ENCODE data around the gene COMTD1.
A peak's percentile ranks its signal among the peaks of the same experiment; 100 is the strongest.

The COMTD1 gene

DNA sequence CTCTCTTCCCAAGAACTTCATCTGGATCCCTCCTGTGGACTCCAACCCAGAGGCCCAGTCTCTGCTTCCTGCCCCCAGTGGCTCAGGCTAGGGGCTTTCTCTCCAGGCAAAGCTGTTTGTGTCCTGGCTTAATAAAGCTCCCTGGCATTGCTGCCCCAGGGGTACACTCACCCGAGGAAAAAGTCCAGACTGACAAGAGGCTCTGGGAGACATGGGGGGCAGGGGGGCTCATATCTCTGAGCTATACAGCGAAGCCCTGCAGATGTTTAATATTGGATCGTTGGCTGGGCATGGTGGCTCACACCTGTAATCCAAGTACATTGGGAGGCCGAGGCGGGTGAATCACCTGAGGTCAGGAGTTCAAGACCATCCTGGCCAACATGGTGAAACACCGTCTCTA, 10.7 kb upstream of the COMTD1 start:
- DNase-seq = peak in 1 of 10 donors; percentile 42

DNA sequence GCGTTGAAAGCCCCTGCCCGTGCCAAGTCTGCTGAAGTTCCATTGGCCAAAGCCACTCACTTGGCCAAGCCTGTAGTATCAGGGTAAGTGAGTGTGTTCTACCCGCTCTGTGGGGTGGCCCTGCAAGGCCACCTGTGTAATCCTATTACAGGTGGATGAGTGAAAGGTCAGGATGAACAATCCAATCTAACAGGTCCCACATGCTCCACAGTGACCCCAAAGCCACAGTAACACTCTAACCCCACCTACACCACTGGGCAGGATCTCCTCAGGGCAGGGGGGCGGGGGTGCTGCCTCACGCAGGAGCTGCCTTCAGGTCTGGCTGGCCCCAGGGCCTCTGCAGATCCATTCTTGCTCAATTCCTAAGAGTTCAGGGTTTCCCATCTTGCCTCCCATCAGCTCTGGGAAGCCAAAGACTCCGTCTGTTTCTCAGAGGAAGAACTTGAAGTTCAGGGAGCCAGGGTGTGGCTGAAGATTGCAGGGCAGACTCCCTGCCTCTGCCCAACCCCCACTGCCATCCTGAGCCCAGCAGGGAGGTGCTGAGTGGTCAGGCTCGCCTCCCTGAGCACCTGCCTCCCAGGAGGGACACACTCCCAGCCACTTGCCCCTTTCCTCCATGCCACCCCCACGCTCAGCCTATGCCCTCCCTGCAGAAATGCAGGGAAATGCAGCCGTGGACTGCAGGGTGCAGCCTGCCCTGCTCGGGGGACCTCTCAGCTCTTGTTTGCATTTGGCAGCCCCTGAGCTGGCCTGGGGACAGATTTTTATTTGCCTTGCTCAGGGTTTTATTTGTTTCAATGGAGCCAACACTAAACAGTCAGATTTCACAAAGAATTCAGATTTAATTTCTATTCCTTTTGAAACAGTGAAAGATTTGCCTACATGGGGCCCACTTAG, 9.8 kb upstream of the COMTD1 start:
- DNase-seq = peak in 1 of 10 donors; percentile 41
- intact Hi-C loops (cut with DNase I) = no loop called here

More for the DNA sequence above, 10.7 kb upstream of the COMTD1 start:
- intact Hi-C loops (cut with DNase I) = no loop called here

DNA sequence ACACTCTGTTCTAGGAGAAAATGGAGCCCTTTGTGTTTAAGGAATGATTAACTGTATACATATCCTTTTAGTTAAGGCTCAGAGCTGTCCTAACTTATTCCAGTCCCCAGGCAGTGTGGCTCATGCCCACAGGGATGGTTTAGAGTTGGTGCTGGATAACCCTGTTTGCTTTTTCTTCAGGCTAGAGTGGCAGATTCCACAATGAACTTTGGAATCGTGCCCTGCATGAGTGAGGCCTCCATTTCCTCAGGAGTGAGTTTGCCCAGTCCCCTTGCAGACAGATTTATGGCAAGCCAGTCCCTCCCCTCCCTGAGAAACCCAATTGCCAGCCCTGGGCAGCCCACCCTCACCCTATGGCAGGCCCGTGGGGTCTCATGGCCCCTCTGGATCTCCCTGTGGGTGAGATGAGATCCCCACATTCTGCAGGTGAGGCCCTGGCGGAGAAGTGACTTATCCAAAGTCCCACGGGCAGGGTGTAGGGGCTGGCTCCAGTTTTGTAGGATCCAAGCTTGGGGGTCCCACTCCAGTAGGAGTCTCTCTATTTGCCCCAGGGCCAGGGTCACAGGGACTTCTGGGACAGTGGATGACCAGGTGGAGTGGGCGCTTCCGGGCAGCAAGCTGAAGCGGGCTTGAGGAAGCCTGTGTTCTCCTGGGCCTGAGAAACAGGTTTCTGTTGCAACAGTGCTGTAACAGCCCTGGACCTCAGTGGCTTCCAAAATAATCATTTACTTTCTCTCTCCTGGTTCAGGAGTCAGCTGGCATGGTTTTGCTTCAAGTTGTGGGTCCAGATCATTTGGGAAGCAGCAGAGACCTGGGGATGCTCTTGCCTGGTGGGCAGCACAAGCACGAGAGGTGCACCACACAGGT, 9.0 kb upstream of the COMTD1 start:
- DNase-seq = peak in 1 of 10 donors; percentile 24
- intact Hi-C loops (cut with DNase I) = no loop called here

DNA sequence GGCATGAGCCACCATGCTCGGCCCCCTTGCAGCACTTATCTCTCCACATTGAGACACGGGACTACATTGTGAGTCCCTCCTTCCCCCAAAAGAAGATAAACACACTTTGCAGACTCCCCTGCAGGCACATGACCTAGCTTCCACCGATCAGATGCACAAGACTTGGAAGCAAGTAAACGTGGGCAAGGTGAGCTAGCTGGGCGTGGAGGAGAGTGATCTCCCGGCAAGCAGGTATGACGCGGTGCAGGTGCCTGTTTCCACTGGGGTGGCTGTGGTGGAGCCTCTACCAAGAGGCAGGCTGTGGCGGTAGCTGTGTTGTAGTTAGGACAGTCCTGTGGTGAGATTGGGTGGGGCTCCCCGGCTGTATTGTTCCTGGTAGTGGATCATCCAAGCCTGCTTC, 7.7 kb upstream of the COMTD1 start:
- peak in 1 of 10 donors; percentile 21 for DNase-seq
- intact Hi-C loops (cut with DNase I) = no loop called here

DNA sequence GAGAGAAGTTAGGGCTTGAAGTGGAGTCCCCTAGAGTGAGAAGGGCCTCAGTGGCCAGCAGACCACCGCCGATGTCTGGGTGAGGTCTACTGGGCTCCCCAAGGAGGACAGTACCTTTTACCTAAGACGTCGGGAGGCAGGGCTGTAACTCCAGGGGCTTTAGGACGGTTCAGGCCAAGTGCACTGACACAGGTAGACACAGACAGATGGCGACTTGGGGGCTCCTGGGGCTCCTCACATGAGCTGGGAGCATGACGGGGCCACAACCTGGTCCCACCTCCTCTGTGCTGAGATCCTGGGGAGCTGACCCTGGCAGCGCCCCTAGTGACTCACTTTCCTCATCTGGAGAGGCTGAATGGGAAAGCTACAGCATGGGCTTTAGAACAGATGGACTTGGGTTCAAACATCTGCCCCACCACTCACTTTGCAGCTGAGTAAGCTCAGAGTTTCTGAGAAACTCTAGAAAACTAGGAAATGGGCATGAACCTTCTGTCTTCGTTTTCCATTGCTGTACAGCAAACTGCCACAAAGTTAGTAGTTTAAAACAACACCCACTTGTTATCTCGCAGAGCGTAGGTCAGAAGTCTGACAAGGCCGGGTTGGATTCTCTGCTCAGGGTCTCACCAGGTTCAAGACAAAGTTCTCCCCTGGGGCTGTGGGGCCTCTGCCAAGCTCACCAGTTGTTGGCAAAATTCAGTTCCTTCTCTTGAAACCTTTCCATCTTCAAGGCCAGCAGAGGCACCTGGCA, 4.7 kb upstream of the COMTD1 start:
- peak in 1 of 10 donors; percentile 67 for DNase-seq
- intact Hi-C loops (cut with DNase I) = no loop called here

DNA sequence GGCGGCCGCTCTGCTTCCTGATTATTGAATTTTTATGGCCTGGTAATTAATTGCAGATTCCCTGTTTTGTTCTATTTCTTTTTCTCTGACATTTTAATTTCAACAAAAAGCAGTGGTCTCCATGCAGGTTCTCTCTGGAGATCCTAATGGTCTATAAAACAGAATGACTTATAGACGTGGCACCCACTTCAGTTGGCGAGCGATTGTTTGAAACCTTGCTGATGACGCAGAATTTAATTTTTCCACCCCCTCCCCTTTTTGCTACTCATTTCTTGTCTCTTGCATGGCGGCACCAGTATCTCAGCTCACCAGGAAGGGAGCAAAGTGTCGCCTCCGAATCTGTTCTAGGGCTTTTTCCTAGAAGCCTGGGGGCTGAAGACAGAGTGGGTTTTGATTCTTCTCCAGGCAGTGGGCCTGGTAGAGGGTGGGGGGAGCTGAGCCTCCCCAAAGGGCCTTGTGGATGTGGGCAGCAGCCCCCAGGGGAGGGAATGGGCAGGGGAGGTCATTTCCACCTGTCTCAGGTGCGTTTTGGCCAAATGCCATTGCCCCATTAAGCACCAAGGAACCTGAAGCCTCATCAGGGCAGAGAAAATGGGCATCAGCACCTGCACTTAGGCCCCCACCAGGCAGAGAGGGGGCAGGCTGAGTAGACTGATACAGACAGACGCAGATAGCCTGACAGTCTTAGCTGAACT, 3.5 kb upstream of the COMTD1 start:
- intact Hi-C loops (cut with DNase I) = loop anchor here (2.0 to 10.0 kb wide), 4 partner anchors 234 to 1354 kb away; no protein-coding TSS in a partner anchor
- DNase-seq = no peak

DNA sequence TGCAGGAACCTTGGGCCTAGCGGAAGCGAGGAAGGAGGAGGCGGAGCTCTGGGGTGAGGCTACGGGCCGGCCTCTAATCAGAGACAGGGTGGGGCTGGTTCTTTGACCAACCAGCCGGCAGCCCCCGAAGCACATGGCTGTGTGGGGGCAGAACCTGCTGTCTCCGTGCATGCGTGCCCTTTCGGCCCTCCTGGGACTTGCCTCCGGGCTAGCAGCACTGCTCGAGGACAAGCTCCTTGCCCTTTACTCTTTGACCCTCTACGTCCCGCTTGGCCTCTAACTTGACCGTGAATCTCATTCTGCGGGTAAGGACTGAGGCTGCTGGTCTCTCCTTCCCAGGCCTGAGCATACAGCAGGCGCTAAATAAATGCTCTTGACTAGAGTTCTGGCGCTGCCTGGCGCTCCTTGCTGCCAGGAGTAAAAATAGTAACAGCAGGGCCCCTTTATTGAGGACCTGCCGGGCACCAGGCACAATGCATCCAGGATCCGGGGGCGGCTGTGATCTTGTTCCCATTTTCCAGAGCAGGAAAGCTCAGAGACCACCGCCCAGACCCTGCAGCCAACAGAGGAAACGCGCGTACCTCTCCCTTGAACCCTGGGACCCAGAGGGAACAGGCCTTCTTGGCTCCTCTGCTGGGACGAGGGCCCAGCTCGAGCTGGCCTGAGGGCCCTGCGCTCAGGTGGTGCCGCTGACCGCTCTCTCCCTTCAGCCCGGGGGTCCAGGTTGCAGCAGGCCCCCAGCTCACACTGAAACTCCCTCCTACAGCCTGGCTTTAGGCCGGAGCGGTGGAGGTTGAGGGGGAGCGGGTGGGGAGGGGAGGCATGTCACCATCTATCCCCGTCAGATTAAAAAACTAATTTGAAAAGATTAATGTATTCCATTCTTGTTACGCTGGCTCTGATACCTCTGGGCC, 2.7 kb upstream of the COMTD1 start:
- intact Hi-C loops (cut with DNase I) = loop anchor here (2.0 to 10.0 kb wide), 4 partner anchors 234 to 1354 kb away; no protein-coding TSS in a partner anchor

DNA sequence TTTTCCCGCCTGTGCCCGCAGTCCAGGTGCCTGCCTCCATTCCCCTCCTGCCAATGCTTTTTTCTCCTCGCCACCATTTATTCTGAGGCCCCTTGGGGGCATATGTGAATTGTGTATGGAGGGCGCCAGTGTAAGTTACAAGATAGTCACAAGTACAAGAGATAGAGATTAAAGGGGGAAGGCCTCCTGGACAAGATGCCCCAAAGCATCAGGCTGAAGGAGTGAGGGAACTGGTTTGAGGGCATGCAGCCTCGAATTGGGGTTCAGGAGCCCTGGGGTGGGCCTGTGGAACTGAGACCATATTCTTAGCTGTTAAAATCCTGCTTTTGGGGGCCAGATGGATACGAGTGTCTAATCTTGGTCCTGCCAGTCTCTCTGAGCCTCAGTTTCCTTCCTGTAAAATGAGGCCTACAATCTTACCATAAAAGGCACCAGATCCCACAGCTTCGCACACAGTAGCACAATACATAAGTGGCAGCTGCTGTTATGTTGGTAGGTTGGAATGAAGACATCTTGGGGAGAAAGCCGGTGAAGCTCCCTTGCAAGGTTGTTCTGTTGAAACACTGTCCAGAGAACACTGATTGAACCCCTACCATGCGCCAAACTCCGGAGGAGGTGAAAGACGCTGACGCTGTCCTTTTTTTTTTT, 545 bp upstream of the COMTD1 start:
- DNase-seq = no peak
- intact Hi-C loops (cut with DNase I) = loop anchor here (5.0 to 10.0 kb wide), 3 partner anchors 232 to 1352 kb away; no protein-coding TSS in a partner anchor

More for the DNA sequence above, 2.7 kb upstream of the COMTD1 start:
- no peak for DNase-seq

DNA sequence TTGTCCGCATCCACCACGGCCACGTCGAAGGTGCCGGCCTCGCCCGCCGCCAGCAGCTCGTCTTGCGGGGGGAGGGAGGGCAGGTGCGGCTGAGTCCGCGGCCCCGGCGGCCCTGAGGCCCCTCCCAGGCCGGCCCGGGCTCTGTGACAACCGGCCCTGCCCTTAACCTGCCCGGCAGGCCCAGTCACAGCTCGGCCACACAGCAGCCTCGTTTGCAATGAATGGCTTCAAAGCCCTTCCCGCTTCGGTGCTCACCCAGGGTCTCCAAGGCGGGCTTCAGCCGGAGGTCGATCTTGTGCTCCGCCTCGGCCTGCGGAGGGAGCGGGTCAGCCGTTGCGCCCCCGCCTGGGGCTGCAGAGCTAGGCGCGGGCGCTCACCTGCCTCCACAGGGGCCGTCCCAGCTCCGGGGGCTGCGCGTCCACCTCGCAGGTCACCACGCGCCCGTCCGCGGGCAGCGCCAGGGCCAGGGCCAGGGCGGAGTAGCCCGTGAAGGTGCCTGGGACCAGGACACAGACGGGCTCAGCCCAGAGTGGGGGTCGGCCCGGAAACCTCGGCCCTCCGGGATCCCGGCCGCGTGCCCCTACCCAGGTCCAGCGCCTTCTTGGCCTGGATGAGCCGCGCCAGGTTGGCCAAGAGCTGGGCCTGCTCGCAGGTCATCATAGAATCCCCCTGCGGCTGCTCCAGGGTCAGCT, 928 bp downstream of the COMTD1 start:
- intact Hi-C loops (cut with DNase I) = loop anchor here (5.0 to 10.0 kb wide), 4 partner anchors 123 to 1350 kb away; partner anchors contain the start of gene SAMD8

DNA sequence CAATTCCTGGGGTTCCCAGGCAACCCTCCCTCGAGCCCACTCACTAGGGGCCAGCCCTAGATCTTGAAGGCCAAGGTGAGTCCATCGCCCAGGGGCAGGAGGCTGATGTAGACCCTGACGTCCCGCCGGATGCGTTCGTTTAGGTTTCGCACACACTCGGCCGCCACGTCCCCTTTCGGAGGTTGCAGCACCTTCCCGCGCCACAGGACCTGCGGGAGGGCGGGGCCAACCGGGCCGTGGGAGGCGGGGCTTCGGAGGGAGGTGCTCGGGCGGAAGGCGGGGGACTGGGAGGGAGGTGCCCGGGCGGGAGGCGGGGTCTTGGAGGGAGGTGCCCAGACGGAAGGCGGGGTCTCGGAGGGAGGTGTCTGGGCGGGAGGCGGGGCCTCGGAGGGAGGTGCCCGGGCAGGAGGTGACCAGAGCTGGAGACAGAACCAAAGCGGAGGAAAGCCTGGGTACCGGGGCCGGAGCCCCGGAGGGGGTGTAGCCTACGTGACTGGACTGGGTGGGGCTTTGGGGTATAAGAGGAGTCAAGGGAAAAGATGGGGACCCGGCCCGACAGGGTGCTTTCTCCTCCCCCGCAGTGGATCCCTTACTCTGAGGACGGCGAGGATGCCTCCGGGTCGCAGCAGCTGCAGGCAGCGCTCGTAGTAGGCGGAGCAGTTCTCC, 1.6 kb downstream of the COMTD1 start:
- intact Hi-C loops (cut with DNase I) = loop anchor here (5.0 to 10.0 kb wide), 3 partner anchors 122 to 1349 kb away; partner anchors contain the start of gene SAMD8

More for the DNA sequence above, 928 bp downstream of the COMTD1 start:
- DNase-seq = peak in 2 of 10 donors; percentile 80 to 81

DNA sequence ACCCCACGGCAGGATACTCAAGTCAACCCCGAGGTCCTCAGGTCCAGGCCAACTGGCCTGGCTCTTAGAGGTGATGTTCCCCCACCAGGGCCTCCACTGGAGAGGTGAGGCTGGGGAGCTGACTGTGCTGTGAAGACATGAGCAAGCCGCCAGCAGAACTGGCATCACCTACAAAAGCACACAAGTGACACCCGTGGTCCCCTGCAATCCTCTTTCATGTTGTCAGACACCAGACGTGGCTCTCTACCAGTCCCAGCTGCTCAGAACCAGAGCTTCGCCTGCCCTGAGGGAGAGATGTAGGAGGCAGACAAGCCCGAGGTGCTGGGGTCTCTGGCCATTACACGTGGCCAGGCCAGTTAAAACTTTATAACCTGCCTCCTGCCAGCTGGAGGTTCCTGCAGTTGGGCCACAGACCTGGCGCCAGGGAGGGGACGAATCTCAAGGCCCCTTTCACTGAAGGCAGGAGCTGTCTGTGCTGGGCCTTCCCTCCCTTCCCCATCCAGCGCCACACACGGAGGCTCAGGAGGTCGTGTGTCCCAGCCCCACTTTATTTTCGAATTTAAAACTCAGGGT, 2.2 kb downstream of the COMTD1 start:
- intact Hi-C loops (cut with DNase I) = loop anchor here (5.0 to 10.0 kb wide), 3 partner anchors 121 to 1349 kb away; partner anchors contain the start of gene SAMD8
- peak in 1 of 10 donors; percentile 14 for DNase-seq

More for the DNA sequence above, 1.6 kb downstream of the COMTD1 start:
- DNase-seq = peak; percentile 51 to 96 (median 67)

DNA sequence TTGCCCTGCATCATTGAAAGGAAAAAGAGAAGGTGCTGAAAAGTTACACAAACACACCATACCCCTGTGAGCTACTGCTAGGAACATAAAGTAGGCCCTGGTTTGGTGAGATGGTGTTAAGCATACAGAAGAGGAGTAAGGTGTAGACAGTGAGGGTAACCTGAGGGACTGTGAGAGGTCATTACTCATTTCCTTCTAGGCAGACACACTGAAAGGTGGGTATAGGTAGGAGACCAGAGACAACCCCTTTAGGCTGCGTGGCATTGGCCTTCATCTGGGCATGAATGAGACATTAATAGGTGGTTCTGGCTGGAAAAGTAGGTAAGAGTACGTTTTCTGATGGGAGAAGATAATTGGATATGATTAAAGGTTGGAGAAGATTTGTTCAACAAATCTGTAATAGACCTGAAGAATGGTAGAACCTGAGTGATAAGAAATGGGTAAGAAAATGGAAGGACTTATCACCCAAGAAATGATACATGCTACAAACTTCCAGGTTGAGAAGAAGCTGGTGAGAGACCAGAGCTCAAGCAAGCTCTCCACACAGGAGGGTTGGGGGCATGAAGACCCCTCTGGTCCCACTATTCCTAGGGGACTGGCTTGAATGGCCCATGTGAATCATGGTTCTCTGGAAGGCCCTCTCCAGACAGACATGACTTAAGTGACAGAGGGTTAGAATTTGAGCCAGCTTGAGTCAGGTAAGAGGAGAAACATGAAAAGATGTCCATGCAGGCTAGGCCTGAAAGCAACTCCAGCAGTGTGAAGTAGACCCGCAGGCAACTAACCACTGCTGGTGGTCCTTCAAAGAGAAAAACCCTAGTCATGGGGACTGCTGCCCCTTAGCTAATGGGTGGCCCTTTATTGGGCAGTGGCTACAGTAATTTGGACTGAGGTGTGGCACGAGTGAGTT, 3.8 kb downstream of the COMTD1 start:
- DNase-seq = no peak
- intact Hi-C loops (cut with DNase I) = loop anchor here (2.0 to 10.0 kb wide), 4 partner anchors 43 to 1347 kb away; partner anchors contain the start of gene SAMD8

DNA sequence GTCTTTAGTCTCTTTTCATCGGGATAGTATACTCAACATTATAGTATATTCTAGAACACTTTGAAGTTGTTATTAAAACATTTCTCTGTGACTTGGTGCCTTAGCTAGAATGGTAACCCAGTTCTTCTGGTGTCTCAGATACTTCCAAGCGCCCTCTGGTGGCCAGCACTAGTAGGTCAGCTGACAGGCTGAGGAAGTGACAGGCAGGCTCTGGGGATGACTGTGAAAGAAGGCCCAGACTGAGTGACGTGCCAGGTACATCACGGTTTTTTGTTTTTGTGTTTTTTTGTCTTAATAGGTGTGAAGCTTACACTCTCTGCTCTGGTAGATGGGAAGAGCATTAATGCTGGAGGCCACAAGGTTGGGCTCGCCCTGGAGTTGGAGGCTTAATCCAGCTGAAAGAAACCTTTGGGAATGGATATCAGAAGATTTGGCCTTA, 5.1 kb downstream of the COMTD1 start:
- peak; percentile 81 to 98 (median 94) for DNase-seq
- intact Hi-C loops (cut with DNase I) = loop anchor here (2.0 to 10.0 kb wide), 4 partner anchors 42 to 1346 kb away; partner anchors contain the start of gene SAMD8

DNA sequence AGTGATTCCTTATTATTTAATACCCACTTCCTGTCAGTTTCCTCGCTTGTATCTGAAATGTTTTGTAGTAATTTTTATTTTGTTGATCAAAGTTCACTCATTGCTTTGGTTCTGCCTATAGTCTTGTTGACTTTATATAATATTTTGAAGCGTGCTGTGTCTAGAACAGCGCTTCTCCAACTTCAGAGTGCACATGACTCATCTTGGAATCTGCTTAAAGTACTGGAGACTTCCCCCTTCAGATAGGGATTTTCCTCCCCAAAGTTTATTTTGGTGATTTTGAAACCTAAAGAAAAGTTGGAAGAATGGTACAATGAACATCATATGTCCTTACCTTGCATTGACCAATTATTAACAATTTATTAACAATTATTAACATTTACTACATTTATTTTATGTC, 5.8 kb downstream of the COMTD1 start:
- intact Hi-C loops (cut with DNase I) = loop anchor here (2.0 to 10.0 kb wide), 4 partner anchors 41 to 1345 kb away; partner anchors contain the start of gene SAMD8
- DNase-seq = no peak

DNA sequence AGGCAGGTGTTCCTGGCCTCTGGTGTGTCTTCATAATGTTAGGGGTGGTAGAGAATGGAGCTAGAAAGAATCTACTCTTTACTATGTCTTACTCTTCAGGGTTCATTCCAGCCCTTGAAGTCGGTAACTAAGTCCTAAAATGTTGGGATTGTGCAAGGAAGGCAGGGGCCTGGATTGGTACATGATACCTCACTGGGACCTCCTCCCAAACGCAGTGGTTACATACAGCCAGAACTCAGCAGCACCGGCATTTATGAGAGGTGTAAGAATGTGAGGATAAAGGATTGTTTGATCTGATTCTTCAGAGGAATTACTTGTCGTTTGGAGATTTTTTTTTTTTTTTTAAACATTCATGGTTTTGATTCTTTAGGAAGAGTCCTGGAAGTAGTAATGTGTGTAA, 6.9 kb downstream of the COMTD1 start:
- intact Hi-C loops (cut with DNase I) = no loop called here
- no peak for DNase-seq

All from posterior cingulate gyrus (tissue), 11 donors.